GM19240 (cell line): ENCODE data around the gene NXN.

Experiments used
- DNase-seq: peaks from one replicate; pipeline ENCODE4 v3.0.0; 2011; ENCODE audit warnings: low spot score; ENCODE audit not compliant: insufficient read length

The NXN gene

DNA sequence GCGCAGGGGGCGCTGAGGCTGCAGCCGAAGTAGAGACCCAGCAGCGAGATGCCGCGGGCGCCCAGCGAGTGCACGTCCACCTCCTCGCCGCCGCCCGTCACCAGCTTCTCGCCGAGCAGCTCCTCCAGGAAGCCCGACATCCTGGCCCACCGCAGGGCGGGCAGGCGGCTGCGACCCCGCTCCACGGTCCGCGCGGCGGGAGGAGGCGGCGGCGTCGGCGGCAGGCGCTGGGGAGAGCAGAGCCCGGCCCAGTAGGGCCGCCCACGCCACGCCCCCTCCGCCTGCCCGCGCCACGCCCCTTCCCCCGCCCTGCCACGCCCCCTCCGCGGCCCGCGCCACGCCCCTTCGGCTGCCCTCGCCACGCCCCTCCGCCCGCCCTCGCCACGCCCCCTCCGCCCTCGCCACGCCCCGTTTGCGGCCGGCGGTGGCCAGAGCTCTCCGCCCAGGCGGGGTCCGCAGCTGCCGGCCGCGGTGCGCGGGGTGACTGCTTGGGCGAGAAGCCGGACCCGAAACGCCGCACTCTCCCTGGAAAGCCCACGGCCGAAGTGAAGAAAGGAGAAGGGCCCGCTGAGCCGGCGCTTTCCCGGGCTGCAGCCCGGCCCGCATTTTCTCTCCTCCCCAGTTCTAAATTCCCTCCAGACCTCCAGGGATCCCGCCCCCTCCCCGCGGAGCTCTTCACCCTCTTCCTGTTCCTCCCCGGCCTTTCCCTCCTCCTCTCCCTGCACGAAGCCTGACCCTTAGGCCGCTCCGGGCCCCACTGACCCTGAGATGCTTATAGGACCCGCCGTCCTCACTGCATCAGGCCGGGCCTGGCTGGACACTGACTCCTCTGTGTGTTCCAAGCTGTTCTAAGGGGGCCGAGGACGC, at the start of gene NXN:
Gene NXN (minus strand): TSS at position 238 of the 867 bp plus-strand sequence.
- DNase-seq: peak; percentile 91

DNA sequence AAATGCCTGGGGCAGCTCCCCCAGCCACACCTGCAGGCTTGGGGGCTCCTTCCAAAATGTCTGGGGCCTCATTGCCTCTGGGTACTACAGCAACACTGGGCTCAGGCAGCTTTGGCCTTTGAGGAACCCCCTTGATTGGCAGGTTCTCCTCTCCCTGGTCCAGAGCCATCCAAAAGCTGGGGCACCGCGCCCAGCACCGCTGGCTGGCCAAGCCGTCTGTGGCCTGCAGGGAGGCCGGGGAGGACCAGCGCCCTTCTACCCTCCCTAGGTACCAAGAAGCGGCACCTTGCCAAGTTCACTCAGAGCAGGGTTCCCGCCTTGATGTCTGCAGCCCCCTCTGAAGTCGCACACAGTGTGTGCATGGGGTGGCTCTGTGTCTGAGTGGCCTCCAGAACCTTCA, 47.5 kb upstream of the NXN start:
- no peak for DNase-seq

DNA sequence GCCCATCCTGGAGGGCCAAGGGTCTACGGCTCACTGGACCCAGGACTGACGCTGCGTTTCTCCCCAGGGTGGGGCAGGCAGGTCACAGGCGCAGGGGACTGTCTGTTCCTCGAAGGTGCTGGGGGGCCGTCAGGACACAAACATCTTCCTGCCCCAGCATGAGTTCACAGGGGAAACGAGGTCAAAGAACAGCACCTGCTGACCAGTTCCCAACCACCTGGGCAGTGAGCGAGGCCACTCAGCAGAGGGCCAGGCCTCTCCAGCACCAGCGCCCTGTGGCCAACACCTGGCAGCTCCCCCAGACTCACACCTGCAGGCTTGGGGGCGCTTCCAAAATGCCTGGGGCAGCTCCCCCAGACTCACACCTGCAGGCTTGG, 47.0 kb upstream of the NXN start:
- no peak for DNase-seq

DNA sequence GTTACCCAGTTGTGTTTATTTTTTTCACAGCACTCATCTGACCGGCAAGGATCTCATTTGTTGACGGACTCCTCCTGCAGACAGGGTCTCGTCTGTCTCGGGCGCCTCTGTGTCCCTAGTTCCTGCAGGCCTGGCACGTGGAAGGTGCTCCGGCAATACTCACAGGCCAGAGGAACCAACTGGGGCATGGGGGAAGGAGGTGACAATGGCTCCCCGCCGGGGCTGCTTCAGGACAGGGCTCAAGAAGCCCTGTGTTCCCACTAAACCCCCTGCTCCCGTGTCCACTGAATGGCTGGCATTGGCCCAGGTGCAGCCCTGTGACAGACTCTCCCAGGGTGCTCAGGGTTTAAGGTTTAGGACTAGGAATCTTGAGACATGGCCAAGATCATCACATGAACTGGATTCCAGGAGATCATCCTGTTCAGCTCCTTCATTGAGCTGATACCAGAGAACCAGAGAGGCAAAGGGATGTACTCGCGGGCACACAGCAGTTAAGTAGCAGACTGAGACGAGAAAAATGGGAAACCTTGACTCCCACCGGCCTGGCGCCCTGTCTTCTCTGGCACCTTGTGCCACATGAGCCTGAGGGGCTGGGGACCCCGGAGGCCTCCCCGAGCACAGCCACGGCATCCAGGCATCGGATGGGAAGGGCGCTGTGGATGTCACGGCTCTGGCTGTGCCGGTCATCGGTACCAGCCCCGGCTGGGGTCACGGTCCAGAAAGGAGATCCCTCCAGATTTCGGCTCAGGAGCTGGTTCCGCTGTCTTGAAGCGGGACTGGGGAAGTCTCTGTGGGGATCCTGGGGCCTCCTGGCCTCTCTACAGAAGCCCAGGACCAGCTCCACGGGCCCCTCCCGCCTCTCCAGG, 46.4 kb upstream of the NXN start:
- no peak for DNase-seq

DNA sequence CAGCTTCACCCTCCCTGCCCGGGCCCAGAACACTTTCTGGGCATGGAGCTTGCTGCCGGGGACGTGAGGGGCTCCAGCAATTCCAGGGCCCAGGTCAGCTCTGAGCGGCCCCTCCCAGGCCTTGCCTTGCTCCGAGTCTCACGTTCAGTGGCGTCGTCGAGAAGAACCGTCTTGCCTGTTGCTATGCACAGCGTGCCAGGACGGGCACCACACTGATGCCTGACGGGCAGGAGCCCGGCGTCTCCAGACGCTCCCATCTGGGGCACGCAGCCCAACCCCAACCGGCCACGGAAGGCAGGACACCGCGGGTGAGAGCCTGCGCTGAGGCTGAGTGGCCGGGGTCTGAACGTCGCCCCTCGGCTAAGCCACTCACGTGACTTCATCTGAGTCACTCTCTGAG, 44.5 kb upstream of the NXN start:
- no peak for DNase-seq

DNA sequence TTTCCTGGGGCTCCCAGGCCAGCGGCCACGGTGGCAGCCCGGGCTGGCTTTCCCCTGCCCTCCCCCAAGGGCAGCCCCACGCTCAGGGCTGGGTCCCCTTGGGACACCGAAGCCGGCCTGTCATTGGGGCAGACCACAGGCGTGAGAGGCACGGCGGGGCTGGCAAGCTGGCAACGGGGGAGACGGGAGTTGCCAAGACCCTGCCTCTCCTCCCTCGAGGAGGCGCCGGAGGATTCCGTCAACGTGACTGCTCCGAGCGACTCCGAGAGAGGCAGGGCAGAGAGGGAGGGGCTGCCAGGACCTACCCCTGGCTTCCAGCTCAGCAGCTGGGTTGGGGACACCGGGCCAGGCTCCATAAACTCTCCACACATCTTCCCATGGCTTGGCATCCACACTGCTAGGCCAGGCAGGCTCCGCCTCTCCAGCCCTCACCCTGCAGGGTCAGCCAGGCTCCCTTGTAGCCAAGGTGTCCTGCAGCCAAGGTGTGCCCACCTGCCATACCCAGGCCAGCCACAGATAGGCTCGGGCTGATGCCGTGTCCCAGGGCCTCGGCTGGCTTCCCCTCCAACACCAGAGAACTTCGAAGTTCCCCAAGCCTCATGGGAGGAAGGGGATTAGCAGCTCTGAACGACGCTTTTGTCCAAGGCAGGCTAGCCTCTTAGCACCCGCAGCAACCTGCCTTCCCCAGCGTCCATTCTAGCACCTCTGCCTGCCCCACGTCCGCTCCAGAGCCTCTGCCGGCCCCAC, 42.9 kb upstream of the NXN start:
- no peak for DNase-seq

DNA sequence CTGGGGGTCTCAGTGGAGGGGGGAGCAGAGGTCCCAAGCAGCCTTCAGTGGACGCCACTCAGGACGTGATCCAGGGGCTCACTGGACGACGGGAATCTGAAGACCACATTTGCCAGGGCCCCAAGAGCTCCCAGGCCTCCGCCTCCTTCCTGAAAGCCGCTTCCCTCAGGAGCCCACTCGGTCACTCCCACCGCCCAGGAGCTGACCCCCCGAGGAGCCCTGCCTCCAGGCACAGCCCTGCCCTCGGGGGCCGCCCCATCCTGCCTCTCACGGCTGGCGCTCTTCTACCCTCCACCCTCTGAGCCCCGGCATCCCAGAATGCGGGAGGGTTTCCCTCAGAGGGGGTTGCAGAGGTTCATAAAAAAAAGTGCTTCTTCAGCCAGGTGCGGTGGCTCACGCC, 41.6 kb upstream of the NXN start:
- no peak for DNase-seq

DNA sequence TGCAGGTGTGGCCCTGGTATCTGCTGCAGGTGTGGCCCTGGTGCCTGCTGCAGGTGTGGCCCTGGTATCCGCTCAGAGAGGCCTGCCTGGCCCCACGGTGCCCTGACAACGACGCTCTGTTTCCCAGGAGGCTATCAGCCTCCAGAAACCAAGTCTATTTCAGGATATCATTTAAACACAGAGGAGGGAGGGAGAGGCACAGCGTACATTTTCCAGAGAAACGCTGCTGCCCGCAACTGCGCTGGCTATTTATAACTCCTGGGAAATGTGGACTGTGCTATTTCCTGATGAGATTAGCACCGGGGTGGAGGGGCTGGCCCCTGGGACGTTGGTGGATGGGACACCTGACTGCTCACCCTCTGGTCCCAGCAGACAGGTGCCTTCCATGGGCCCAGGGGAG, 39.9 kb upstream of the NXN start:
- no peak for DNase-seq

DNA sequence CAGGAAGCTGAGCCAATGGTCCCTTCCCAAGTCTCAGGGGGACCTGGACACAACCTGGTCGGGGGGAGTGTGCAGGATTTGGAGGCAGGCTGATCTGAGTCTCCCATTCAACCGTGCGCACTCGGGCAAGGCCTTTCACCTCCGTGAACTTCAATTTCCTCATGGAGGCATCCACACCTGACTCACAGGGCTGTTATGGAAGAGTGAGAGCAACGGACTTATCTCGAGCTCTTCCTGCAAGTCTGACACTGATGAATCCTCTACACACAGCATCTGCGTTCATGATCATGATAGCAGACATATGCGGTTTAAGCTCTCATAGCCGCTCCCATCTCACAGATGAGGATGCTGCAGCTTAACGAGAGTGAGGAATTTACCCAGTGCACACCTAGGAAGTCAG, 39.0 kb upstream of the NXN start:
- DNase-seq: no peak

DNA sequence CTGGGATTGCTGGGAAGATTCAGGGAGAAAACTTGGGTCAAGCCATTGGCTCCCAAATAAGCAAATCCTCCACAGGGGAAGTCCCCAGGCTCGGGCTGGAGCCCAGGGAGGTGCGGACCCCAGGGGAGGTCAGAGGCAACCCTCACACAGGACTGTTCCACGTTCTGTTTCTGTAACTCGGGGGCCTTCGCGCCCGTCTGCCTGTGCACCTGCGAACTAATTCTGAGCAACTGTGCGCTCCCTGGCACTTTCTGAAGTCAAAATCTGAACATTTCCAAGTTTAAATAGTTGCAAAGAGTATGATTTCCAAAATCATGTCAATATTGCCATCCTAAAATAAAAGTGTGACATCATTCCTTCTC, 34.1 kb upstream of the NXN start:
- no peak for DNase-seq

DNA sequence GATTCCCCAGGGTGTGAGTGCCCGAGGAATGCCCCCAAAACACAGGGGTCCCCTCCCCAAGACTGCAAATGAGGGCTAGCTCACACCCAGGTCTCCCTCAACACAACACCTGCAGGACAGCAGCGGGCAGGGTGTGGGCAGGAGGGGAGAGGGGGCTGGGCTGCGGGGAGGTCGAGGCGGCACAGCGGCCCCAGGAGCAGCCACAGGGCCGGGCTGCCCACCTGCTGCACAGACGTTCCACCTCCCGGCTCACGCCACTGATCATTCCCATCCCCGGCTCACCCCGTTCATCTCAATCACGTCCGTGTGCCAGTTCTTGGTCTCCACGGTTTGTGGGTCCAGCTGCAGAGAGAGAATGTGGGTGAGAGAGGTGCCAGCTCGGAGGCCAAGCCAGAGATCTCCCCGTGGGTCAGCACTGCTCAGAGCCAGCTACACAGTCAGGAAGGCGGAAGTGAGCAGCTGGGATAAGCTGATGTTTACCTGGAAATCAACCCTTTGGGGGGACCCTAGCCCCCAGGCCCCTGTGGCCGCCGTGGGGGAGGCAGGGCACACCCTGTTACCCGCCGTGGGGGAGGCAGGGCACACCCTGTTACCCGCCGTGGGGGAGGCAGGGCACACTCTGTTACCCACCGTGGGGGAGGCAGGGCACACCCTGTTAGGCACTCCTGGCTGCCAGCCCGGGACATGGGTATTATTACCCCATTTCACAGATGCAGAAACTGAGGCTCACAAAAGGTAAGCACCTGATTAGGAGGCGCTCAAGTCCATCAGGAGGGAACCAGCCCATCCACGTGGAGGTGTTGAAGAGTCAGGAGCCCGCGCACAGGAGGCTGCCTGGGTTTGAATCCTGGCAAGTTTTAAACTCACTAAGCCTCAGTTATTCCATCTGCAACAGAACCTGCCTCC, 33.5 kb upstream of the NXN start:
- DNase-seq: no peak

DNA sequence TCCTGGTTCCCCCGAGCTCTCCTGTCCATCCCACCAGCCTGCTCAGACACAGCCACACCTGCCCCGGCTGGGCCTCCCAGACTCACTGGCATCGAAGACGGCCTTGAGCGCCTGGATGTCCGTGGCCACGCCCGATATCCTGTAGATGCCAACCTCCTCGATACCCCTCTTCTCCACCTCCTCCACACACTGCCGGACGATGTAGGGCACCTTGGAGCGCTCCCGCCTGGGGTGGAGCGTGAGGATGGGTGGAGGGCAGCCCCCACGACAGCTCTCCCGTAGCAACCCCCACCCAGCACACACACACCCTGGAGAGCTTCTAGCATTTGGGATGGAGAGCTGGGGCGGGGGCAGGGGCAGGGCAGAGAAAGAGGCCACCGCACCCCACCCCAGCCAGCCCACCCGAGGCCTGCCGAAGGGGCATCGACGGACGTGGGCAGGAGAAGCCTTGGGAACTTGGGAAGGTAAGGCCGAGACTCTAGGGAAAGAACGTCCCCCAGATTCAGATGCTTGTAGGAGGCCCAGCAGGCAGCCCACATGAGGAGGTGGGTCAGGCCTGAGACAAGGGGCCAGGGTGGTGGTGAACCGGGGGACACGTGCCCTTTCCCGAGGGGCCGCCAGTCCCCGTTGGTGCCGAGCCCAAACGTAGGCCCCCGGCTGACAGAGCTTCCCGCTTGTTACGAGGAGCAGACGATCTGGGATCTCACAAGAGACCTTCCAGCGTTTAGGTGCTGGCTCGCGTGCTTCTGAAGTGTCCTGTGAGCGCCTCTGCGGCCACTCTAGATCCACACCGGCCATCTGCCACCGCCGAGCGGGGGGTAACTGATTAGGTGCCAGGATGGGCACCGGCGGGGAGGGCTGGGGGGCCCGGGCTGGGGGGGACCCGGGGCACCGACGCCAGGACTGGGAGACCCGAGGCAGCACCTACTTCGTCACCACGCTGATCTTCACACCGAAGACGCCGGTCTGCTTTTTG, 32.5 kb upstream of the NXN start:
- no peak for DNase-seq

DNA sequence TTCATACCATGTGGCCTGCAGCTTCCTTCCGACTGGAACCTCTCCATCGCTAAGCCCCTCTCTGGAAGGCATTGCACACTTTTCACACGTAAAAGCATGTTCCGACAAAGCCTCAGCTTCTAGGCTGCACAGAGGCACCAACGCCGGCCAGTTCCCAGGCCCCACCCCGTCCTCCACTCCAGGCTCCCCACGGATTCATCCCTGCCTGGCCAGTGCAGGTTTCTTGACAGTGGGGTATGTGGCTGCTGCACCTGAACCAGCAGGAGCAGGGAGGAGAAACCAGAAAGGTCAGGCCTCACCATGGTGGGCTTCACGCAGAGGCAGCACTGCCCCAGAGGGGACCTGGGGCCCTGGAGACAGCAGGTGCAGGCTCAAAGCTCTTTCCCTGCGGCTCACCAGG, 31.6 kb upstream of the NXN start:
- DNase-seq: no peak

DNA sequence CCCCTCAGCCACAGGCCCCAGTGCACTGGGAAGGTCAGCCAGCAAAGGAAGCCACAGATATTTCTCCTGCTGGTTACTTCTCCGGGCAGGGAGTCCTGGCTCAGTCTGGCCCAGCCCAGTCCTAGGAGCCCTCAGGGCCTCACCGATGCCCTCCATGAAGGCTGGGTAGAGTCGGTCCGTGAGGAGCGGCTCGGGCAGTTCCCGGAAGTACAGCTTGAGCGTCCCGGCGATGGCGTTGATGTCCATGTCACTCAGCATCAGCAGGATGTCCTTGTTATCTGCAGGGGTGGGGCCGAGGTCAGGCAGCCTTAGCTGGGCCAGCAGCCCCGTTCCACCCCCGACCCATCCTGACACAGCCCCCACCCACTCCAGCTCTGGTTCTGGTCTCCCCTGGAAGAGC, 31.0 kb upstream of the NXN start:
- DNase-seq: no peak

DNA sequence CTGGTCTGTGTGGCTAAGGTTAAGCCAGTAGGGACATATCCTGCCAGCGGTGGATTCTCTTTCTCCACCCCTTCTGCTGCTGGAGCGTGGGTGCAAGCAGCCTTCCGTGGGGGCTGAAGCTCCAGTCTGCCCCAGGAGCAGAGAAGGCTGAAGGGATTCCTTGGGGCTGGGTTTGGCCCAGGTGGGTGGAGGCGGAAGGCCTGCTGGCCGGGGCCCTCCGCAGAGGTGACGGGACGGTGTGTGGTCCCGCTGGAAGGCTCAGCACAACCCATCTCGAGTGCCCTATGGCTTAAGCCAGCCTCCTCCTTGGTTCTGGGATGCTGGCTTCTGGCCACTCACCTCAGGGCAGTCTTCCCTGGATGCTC, 30.5 kb upstream of the NXN start:
- DNase-seq: no peak

DNA sequence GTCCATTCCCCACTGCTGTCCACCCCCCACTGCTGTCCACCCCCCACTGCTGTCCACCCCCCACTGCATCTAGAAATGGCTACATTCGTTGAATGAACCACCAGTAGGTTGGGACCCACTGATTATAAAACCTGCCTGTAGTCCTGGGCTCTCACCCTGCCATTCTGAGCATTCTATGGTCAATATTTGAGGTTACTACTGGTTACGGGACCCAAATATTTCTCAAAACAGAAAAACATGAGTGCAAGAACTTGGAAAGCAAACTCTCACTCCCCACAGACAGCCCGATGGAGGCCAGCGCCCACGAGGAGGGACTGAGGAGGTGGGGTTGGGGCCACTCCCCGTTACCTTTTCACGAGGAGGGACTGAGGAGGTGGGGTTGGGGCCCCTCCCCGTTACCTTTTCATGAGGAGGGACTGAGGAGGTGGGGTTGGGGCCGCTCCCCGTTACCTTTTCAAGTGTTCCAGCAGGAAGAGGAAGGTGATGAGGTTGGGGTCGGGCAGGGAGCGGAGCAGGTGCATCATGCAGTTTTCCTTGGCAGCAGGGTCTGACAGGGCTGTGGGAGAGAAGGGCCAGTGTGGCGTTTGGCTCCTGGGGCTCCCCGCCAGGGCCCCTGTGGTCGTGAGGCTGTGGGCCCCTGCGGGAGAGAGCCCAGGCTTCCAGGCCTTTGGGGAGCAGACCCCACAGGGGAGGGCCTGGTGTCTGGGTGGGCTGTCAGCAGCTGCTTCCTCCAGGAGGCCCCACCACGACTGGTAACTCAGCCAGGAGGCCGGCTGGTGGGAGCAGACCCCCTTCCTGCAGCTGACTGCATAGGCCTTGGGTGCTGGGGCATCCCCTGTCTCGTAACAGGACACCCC, 29.9 kb upstream of the NXN start:
- no peak for DNase-seq

DNA sequence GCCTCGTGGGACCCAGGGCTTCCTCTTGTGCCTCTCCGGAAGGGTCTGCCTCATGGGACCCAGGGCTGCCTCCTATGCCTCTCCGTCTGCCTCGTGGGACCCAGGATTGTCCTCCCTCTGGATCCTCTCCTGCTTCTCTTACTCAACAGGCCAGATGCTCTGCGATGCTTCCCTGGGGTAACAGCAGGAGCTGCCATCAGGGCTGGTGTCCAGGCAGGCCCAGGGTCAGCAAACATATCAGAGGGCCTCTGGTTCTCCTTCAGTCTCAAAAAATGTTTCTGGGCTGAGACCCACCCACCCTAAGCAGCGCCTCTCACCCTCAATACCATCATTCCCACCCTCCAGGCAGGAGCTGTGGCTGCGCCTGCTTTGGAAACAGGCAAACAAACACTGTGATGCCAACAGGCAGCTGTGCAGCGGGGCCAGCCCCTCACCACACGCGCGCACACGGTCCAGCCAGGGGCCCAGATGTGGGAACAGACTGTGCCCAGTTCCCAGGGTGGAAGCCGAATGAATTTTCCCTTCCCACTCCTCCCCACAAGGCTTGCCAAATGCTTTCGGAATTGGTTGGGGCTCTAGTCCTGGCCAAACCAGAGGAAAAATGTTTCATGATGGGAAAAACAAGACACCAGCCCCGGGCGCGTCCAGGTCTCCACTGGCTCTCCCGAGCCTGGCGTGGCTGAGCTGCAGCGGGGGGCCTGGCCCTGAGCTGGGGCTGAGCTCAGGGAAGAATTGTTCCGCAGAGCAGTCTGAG, 28.6 kb upstream of the NXN start:
- DNase-seq: no peak

DNA sequence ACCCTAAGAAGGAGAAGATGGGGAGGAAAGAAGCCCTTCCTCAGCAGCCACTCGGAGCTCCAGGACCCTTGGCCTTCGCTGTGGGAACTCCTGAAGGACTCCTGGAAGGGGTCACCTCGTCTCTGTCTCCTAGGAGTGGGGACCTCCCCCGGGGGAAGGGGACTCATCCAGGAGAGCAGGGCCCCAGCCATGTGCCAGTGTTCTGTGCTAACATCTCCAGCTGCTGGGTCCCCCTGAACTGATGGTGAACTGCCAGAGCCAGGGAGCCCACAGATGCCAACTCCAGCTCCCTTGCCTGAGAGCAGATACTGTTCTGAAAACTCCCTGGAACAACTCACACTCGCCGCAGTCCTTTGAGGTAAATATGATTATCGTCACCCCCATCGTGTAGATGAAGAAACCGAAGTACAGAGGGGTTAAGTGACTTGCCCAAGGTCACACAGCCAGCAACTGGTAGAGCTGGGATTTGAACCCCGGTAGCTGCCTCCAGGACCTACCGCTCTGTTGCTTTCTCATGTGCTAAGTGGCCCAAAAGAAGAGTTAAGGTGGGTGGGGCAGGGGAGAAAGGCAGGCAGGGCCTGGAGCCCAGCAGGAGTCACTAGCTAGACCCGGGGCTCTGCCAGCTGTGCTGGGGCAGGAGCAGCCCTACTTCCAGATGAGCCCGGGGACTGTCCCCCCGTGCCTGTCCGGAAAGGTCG, 27.9 kb upstream of the NXN start:
- DNase-seq: no peak
